Pons (tissue), 1 donor: ENCODE measurements around the gene ANKRD33.
A peak's percentile ranks its signal among the peaks of the same experiment; 100 is the strongest.

ENCODE experiments used
- DNase-seq: peaks from one replicate; pipeline ENCODE4 v3.0.0-alpha.2; 2016; ENCODE audit warnings: low spot score

ANKRD33 gene

DNA sequence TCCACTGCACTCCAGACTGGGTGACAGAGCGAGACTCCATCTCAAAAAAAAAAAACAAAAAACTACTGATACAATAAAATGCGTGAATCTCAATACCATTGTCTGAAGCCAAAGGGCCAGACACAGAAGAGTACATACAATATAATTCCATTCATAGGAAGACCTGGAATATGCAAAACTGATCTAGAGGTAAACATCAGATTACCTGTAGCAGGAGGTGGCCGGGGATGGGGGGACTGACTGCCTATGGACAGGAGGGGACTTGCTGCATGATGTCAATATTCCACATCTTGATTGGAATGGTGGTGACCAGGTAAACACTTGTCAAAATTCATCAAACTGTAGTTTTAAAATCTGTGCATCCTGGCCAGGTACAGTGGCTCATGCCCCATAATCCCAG is 26.9 kb upstream of the ANKRD33 start:
- no peak for DNase-seq

DNA sequence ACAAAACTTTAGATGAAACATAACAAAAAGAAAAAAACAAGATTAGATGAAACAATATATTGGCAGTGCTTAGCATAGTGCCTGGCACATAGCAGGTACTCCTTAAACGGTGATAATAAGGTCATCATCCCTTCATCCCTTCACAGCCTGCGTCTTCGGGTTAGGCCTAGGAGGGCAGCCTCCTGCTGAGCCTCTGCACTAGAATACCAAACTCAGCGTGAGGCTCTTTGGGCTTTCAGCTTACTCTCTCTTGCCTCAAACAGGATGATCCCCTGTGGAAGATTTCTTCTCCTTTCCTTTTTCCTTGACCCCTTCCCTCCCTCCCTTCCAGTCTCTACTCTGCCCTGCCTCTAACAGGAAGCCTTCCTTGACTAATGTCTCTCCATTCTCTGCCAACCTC is 25.0 kb upstream of the ANKRD33 start:
- DNase-seq = no peak

DNA sequence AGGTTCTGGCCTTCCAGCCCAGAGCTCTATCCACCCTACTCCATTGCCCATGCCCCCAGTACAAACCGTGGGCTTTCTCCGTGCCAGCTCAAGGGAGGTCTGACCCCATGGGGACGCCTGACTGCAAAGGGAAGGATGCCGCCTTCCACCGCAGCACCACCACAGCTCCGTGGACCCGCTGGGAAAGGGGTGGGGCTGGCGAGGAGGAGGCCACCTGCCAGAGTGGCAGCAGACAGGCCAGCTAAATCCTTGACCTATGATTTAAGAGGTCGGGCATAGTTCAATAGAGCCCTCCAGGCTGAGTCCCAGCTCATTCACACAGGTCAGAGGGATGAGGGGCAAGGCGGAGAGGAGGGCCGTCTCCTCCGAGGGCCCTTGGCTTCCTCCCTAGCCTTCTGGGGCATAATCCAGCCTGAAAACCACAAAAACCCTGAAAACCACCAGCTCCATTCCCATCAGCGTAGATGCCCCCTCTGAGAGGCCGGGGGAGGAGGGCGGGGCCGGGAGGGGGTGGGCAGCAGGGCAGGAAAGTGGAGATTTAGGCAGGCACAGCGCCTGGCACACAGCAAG is 24.5 kb upstream of the ANKRD33 start:
- no peak for DNase-seq

DNA sequence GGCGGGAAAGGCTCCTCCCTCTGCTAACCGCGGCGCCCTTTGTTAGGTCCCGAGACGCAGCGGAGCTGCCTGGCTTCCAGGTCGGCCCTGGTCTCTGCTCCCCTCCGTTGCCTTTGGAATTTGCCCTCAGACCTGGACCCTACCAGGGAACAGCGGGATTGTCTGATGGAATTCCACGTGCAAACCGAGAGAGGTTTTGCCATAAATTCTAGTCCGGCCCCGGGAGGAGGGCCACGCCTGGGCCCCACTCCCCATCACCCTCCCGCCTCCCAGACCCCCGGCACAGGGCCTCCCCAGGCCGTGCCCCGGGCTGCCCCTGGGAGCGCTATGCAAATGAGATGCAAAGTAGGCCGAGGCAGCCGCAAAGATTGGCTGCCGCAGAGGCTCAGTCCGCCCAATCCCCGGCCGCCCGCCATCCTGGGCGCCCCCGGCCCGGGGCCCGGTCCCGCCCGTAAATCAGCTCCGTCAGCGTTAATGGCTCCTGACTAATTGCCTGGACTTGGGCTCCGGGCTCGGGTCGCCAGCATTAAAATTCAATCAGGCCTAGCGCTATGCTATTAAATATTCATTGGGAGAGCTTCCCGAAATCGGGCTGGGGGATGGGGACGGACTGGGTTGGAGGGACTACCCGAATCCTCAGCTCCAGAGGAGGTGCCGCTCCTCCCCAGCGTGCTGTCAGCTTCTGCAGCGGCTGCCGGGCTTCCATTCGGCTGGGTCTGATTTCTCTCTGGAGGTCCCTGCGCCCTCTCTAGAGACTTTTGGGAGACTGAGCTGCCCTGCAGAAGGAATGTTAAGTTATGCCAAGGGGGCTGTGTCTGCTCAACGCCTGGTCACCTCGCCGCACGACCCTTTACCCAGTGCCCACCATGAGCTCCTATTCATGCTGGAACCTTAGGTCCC is 23.7 kb upstream of the ANKRD33 start:
- no peak for DNase-seq

DNA sequence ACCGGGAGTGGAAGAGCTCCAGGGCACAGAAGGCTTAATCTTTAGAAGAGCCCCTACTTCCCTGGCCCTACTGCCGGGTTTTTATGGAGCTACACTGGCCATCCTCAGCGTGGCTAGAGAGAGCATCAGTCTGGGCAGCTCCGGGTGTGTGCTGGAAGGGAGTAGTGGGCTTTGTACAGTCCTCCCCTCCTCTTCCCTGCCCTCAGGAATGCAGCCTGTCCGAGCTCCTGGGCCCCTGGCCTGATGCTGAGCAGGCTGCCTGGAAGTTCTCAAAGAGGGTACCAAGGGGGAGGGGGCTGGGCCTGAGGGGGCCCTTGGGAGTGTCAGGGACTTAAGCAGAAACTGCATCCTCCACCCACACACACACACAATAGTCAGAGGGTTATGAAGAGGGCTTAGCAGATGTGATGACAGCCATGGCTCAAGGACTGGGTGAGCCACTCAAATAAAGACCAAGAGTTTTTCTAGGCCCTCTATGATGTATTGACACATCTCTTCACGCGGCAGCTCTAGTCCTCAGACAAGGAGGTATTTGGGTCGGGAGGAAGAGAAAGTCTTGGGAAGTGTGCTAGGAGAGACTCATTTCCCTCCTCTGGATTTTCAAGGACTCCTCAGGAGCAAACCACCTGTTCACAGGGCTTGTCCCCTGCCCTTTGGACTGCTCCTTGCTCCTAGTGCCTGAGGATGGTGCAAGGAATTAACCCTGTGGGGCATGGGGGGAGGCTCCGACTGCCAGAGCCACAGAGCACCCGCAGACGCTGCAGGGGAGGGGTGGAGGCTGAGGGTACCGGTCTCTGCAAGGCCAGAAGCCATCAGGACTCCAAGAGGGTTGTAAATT is 22.9 kb upstream of the ANKRD33 start:
- DNase-seq = no peak

DNA sequence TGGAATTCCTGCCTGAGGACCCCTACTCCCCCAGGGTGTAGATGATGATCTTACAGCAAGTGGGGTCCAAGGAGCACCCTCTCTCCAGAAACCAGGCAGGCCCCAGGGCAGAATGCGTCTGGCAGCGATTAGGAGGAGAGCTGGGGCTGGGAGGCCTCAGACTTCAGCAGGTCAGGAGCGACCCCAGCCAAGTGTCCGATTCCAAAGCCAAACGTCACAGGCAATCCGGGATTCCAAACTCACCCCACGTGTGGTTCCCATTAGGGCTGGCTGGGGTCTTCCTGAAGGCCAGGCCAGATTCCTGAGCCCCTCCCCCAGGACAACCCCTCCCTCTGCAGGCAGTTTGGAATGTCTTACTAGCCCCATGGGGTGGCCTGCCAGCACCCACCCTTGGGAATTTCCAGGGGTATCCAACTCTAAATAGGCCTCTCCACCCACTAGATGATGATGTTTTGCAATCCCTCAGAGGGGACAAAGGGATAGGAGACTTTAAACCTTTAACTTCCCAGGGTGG is 22.1 kb upstream of the ANKRD33 start:
- no peak for DNase-seq

DNA sequence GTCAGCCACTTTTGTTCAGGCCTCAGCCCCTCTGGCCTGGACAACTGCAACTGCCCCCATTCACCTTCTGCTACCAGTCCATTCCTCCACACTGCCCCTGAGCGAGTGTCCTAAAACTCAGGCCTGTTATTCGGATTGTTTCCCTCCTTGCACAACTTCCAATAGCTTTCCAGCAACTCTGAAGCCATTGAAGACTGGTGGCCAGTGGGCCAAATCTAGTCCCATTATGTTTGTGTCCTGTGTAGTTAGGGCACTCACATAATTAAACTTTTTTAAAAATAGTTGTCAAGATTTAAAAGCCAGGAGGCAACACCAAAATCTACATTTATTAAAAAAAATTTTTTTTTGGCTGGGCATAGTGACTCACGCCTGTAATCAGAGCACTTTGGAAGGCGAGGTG is 21.6 kb upstream of the ANKRD33 start:
- no peak for DNase-seq

DNA sequence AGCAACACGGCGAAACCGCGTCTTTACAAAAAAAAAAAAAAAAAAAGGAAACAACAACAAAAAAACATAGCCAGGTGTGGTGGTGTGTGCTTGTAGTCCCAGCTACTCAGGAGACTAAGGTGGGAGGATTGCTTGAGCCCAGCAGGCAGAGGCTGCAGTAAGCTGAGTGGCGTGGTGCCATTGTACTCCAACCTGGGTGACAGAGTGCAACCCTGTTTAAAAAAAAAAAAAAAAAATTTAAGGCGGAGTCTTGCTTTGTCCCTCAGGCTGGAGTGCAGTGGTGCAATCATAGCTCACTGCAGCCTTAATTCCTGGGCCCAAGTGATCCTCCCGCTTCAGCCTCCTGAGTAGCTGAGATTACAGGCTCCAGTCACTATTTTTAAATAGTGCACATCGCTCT is 21.1 kb upstream of the ANKRD33 start:
- no peak for DNase-seq

DNA sequence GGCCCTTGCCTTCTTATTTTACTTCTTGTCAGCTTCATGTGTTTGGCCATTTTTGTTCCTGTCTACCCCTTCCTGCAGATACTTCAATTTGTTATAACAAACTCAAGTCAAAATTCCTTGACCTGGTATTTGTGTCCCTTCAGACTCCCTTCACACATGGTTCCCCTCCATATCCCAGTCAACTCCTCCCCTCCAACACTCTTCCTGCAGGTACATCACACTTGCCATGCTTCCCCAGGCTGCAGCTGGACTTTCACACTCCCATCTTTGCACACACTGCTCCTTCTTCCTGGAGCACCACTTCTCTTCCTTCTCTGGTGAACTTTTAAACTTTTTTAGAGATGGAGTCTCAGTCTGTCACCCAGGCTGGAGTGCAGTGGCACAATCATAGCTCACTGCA is 20.5 kb upstream of the ANKRD33 start:
- DNase-seq = no peak

DNA sequence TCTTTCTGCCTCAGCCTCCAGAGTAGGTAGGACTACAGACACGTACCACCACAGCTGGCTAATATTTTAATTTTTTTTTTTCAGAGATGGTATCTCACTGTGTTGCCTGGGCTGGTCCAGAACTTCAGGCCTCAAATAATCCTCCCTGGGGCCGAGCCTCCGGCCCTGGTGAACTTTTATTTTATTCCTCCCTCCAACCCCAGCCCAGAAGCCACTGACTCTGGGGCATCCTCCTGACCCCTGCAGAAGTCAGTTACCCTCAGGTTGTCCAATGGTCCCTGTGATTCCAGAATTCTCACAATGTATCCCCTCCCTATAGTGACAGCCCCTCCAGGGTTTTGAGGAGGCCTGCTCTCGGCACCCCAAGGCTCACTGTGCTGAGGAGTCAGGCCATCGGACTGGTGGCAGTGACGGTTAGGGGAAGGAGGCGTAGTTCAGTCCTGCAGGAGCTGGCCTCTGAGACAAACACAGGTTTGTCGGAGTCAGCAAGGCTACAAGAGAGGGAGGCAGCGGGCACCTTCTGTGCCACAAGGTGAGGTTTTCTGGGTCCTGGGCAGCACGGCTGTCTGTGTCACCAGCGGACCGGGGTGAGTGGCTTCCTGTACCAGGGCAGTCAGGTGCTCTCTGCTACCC is 20.0 kb upstream of the ANKRD33 start:
- DNase-seq = no peak

DNA sequence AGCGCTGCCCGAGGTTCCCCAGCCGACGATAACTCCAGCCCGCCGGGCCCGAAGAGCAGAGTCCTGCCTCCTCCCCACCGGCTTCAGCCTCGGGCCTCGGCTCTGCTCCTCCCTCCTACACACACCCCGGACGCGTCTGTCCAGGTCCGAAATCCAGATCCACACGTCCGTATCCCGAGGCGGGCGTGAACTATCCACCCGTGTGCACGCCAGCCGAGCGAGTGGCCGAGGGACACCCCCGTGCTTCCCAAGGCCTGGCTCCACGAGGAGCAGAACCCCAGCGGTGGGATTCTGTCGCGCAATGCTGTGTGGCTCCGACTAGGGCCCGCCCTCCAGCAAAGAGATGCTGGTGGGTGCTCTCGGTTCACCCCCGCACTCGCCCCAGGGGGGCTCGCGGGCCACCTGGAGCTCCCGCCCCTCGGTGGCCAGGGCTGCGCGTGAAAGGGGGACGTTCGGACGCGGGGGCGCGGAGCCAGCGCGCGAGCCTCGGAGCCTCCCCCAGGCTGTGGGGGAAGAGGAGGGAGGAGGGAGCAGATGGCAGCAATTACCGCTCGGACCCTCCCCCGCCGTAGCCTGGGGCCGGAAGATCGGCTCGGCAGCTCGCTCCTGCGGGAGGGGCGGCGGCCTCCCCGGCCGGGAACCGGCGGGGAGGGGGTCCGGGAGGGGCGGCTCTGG is 18.9 kb upstream of the ANKRD33 start:
- no peak for DNase-seq

DNA sequence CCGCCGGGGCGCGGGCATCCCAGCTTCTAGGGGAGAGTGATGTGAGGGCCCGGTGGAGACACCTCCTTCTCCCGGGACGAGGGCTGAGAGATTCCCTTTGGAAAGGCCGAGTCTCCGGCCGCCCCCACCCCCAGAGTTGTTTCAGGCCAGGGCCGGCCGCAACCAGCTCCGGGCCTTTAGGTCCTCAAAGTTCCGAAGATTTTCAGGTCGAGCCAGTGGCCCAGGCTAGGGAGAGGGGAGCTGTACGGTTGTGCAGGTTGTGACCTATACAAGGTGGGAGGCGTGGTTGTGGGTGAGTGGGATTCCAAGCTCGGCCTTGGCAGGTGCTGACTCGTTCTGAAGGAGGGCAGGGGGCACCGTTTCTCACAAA is 18.4 kb upstream of the ANKRD33 start:
- DNase-seq = no peak

DNA sequence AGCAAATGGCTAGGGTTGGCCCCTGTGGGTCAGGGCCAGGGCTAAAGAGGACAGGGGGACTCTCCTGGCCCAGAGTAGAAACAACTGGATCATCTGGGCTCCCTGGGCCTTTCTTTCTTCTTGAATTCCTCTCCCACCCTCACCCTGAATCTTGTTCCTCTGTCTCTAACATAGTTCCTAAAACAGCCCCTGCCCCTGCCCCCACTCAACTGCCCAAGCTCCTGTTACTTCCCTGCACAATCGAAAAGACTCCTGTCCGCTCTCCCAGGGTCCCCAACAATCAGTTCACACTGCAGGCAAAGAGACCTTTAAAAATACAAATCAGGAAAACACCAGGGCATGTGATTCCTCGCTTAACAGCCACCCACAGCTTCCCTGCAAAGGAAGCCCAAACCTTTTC is 18.0 kb upstream of the ANKRD33 start:
- no peak for DNase-seq

DNA sequence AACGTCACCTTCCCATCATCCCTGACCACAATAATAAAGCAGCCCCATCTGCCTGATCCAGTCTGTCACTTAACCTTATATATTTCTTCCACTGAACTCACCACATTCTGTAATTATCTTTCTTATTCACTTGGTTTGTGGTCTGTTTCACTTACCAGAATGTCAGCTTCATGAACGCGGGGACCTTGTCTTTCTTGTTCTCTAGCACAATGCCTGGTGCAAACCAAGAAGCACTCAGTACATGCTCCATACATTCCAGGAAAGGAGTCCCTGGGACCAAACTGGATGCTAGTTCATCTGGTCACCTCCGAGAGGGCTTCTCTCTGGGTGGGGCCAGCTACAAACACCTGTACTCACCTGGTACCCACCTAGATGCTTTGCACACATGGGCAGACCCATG is 17.4 kb upstream of the ANKRD33 start:
- no peak for DNase-seq

DNA sequence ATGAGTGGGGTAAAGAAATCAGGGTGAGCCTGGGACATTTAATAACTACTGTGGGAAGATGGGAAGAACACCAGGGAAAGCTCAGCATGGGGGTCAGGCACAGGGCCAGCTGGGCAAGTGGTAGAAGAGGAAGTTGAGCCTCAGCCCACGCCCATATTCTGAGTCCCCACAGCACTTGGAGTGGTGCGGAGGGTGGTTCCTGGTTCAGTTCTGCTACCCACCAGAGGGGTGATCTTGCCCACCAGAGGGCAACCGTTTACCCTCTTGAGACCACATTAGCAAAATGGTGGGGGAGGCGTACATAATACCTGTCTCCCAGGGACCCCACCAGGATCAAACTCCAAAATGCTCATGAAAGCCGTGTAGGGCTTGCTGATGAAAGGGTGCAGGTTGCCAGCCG is 16.8 kb upstream of the ANKRD33 start:
- DNase-seq = peak; percentile 23

DNA sequence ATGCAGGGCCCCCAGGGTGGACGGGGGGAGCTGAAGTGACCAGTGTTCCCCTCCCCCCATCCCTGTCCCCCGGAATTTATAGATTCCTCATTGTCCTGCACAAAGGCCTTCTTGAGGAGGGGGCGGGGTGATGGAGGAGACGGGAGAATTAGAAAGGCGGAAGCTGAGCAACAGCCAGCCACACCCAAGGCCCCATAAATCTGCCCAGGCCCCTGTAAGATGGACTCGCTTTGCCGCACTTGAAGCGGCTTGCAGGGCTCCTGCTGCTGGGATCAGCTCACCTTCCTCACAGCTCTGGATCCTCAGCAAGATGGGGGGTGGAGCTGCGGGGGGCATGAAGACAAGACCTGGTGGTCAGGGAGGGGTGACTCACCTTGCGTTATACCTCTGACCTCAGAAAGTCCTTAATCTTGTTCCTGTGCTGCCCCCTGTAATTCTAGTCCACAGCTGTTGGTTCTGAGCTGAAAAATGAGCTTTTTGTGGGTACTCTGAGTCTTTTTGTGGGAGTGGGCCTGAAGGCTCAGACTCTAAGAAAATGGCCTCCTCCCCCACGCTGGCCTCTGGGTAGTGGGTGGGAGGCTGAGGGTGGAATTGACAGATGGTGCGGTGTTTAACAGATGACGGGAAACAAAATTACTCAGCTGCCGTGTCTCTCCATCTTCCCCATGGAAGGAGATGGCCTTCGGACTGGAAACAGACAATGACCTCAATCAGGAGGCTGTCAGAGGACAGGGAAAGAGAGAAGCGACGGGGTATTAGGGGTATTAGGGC is 15.8 kb upstream of the ANKRD33 start:
- no peak for DNase-seq

DNA sequence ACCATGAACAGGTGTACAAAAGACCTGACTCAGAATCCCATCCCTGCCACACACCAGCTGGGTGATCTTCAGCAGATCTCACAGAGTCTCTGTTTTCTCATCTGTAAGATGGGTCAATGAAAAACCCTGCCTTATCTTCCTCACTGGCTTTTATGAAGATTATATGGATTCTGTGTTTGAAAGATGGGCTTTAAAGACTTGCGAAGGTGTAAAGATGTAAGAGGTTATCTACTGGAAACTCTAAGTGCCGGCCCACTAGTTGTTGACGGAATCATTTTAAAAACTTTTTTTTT is 15.3 kb upstream of the ANKRD33 start:
- DNase-seq = no peak

DNA sequence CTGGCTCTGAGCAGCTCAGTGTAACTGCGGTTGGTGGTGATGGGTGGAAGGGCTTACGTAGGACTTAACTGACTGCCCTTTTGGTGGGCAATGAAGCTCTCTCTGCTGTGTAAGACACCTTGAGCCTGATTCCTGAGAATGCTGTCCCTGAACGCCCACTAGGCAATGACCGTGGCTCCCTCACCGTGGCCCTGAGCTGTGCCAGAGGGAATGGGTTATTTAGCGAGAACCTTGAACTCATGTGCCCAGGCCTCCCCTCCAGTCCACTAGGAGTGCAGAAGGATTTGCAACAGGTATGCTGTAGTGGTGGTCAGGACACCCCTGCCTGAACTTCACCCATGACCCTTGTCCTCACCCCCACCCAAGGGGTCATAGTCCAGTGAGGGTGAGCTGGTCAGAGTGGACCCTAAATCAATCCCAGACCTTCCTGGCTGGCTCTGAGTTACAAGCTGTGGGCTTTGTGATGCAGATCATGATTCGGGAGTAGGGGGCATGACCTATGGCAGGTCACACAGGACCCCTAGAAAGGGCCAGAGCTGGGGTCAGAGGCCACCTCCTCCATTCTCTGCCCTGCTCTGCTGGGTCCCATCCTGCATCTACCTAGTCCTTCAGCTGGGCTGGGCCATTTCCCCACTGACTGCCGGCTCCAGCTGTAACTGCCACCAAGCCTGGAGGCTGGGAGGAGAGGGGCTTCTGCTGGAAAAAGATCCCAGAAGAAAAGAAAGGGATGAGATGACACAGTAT is 14.5 kb upstream of the ANKRD33 start:
- no peak for DNase-seq

DNA sequence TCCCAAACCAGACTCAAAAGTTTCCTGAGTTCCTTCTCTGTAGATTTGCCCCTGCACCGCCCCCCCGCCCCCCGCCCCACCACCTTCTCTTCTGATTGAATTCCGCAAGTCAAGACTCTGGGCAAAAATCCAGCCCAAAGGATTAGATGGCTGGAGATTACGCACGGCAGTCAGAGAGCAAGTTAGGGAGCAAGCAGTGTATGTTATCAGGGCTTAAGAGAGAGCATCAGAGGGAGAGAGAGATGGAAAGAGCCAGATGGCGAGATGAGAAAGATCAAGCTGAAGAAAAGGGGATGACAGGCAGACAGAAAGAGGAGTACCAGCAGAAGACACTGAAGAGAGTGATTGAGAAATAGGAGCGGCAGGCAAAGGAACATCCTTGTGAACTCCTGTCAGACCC is 13.9 kb upstream of the ANKRD33 start:
- no peak for DNase-seq

DNA sequence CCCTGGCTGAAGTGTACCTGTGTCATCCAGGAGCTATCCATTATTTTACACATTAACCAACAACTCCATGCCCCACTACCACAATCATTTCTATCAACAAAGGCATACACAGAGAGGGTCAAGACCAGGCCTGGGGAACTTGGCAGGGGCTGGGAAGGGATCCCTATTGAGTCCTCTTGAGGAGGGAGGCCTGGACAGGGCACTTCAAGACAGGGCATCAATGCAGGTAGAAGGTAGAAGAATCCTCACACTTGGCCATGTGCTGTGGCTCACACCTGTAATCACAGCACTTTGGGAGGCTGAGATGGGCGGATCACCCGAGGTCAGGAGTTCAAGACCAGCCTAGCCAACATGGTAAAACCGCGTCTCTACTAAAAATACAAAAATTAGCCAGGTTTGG is 13.4 kb upstream of the ANKRD33 start:
- DNase-seq = no peak

DNA sequence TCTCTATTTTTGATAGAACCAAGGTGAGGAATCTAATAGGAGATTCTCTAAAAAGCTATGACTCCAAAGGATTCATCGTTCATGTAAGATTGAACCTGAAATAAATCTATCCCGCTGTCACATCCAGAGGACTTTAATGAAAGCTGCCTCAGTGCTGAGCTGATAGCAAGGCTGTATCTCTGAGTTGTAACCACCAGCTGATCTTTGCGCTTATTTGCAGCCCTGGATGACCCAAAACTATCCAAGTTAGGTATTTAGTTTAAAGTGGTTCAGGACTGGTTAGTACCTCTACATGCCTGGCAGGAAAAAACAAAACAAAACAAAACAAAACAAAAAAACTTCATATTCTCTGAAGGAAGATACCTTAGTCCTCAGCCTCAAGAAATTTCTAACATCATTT is 8.8 kb upstream of the ANKRD33 start:
- no peak for DNase-seq
